HepG2 (cell line): ENCODE results near the gene CCDC82. TPM values are rescaled to one million over a fixed set of nuclear protein-coding genes. Genes with fewer than 3 reads are reported as not detected.

Experiments used
- ARHGAP35 ChIP-seq: sonication (generic); formaldehyde crosslinking; IDR thresholded peaks from 2 replicates; pipeline ENCODE4 v1.9.0; 2022; ENCODE audit warnings: mild to moderate bottlenecking, inconsistent platforms, moderate library complexity, missing genetic modification reagents, borderline replicate concordance
- ESRRA ChIP-seq: sonication (generic); formaldehyde crosslinking; IDR thresholded peaks from 2 replicates; pipeline ENCODE4 v1.5.1; 2020; ENCODE audit warnings: mild to moderate bottlenecking, low read depth, missing genetic modification reagents
- FOXK2 ChIP-seq: fragments of 450-650 bp; IDR thresholded peaks from 2 replicates; pipeline ENCODE4 v1.6.1; 2016
- KMT2A ChIP-seq: sonication (generic); formaldehyde crosslinking; IDR thresholded peaks from 2 replicates; pipeline ENCODE4 v1.4.0; 2020; ENCODE audit warnings: missing genetic modification reagents
- MEIS1 ChIP-seq: sonication (generic); formaldehyde crosslinking; IDR thresholded peaks from 2 replicates; pipeline ENCODE4 v1.9.0; 2021; ENCODE audit warnings: mild to moderate bottlenecking, missing genetic modification reagents, moderate library complexity, borderline replicate concordance
- MIER2 ChIP-seq: IDR thresholded peaks from 2 replicates; pipeline ENCODE4 v1.6.1; 2016; ENCODE audit warnings: missing biosample characterization, missing genetic modification reagents
- NR2F1 ChIP-seq, 2 experiments: fragments of 450-650 bp in 1 of 2; formaldehyde crosslinking in 1 of 2; IDR thresholded peaks; 2 replicates each; pipeline versions ENCODE4 v1.5.0 to v1.6.1; 2016 to 2020; ENCODE audit warnings: mild to moderate bottlenecking in 1 of 2, missing compliant biosample characterization in 1 of 2, missing genetic modification reagents in 1 of 2, moderate library complexity in 1 of 2
- NR2F6 ChIP-seq, 2 experiments: IDR thresholded peaks; 2 replicates each; pipeline ENCODE4 v1.6.1; 2016; ENCODE audit warnings: antibody characterized with exemption in 1 of 2, mild to moderate bottlenecking in 1 of 2
- SOX6 ChIP-seq, 2 experiments: fragments of 450-650 bp in 1 of 2; sonication (generic) in 1 of 2; formaldehyde crosslinking in 1 of 2; IDR thresholded peaks; 2 replicates each; pipeline versions ENCODE4 v1.4.0 to v1.6.1; 2017 to 2020; ENCODE audit warnings: antibody characterized with exemption in 1 of 2, mild to moderate bottlenecking in 1 of 2, missing genetic modification reagents in 1 of 2
- XRCC5 ChIP-seq: fragments of 200-400 bp; formaldehyde crosslinking; optimal IDR thresholded peaks from 2 replicates; pipeline ENCODE3; 2017; ENCODE audit warnings: mild to moderate bottlenecking, low read length
- ZNF3 ChIP-seq: IDR thresholded peaks from 2 replicates; pipeline ENCODE4 v1.7.0; 2017; ENCODE audit warnings: inconsistent platforms
- ZNF652 ChIP-seq: IDR thresholded peaks from 2 replicates; pipeline ENCODE4 v1.6.1; 2016; ENCODE audit warnings: low read depth, borderline replicate concordance
- ZNF747 ChIP-seq: sonication (generic); formaldehyde crosslinking; IDR thresholded peaks from 2 replicates; pipeline ENCODE4 v1.8.1; 2023; ENCODE audit warnings: missing genetic modification reagents, mild to moderate bottlenecking, borderline replicate concordance
- polyA plus RNA-seq, 8 experiments: library from polyadenylated mRNA; depleted of rRNA in 3 of 8; stranded (reverse) in 7 of 8; unstranded in 1 of 8; fragments of >200 nt; fragmentation: Illumina TruSeq in 4 of 8; extraction: Trizol in 4 of 8; gene quantifications; 2 replicates each; pipeline versions ENCODE4 v1.2.1 to v1.2.3, GENCODE V29; 2011 to 2016; ENCODE audit warnings: low read depth in 4 of 8, missing spikeins in 1 of 8, mixed read lengths in 1 of 8; ENCODE audit not compliant: insufficient read depth in 1 of 8
- total RNA-seq, 5 experiments: library from RNA; depleted of rRNA; stranded (reverse); fragments of >200 nt; fragmentation: Illumina TruSeq; extraction: Trizol; gene quantifications; 2 replicates each; pipeline ENCODE4 v1.2.3, GENCODE V29; 2016; ENCODE audit warnings: low read depth in 1 of 5
- TF ChIP-seq, protein P1 (sequence below): IDR thresholded peaks from 2 replicates; pipeline ENCODE4 v1.6.1; 2012; ENCODE audit warnings: low read depth, low read length, improper control_type of control experiment
- TF ChIP-seq, protein P2 (sequence below): sonication (generic); IDR thresholded peaks from 2 replicates; pipeline ENCODE4 v1.6.1; 2016; ENCODE audit warnings: low read depth, borderline replicate concordance
- TF ChIP-seq, protein P3 (sequence below): sonication (generic); formaldehyde crosslinking; IDR thresholded peaks from 2 replicates; pipeline ENCODE4 v1.4.0; 2020; ENCODE audit warnings: missing genetic modification reagents, low read depth, mild to moderate bottlenecking, borderline replicate concordance
- TF ChIP-seq, protein P4 (sequence below): sonication (generic); formaldehyde crosslinking; IDR thresholded peaks from 2 replicates; pipeline ENCODE4 v1.4.0; 2020; ENCODE audit warnings: missing genetic modification reagents
- TF ChIP-seq, protein P5 (sequence below): IDR thresholded peaks from 2 replicates; pipeline ENCODE4 v1.6.1; 2016; ENCODE audit warnings: missing genetic modification reagents, missing compliant biosample characterization
- TF ChIP-seq, protein P6 (sequence below): sonication (generic); formaldehyde crosslinking; IDR thresholded peaks from 2 replicates; pipeline ENCODE4 v1.4.0; 2020; ENCODE audit warnings: missing genetic modification reagents, mild to moderate bottlenecking, borderline replicate concordance

CCDC82 gene
- total and polyA plus RNA-seq, 2 of the 13 experiments (the other 11 are each of a cell fraction or from before 2014, with no cell fraction given): 19.7 to 25.7 TPM

DNA sequence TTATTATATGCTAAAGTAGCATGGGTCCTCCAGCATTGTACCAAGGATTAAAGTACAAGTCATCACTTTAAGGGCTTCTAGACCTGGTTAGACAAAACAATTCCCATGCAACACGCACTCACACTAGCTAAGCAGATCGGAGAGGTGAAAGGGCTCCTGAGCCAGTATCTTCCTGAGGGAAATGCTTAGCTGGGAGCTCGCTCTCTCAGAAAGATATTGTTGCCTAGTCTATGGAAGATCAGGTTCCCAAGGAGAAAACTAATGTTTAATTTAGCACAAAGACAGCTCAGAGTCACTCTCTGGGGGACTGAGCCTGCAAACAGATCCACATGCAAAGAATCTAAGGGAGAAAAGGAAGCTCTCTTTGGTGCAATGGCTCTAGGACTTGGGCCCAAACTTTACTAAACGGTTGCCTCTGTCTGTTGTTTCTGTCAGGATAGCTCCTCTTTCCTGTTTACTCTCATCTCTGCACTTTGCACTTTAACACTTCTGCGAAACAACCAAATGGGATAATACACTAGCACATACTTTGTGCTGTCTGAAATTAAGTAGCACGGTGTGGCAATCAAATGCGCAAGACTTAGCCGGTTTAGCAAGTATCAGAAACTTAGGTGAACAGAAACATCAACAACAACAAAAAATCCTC lies 57.5 kb downstream of the CCDC82 start (continued):
- TF ChIP-seq, protein P1, sequence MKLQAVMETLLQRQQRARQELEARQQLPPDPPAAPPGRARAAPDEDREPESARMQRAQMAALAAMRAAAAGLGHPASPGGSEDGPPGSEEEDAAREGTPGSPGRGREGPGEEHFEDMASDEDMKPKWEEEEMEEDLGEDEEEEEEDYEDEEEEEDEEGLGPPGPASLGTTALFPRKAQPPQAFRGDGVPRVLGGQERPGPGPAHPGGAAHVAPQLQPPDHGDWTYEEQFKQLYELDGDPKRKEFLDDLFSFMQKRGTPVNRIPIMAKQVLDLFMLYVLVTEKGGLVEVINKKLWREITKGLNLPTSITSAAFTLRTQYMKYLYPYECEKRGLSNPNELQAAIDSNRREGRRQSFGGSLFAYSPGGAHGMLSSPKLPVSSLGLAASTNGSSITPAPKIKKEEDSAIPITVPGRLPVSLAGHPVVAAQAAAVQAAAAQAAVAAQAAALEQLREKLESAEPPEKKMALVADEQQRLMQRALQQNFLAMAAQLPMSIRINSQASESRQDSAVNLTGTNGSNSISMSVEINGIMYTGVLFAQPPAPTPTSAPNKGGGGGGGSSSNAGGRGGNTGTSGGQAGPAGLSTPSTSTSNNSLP: peak; percentile 73
- TF ChIP-seq, protein P2, sequence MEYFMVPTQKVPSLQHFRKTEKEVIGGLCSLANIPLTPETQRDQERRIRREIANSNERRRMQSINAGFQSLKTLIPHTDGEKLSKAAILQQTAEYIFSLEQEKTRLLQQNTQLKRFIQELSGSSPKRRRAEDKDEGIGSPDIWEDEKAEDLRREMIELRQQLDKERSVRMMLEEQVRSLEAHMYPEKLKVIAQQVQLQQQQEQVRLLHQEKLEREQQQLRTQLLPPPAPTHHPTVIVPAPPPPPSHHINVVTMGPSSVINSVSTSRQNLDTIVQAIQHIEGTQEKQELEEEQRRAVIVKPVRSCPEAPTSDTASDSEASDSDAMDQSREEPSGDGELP: peak; percentile 15; the same call in 1 of the 2 replicates
- TF ChIP-seq ZNF747 (CRISPR knock-in tag): no peak
- TF ChIP-seq, protein P3, sequence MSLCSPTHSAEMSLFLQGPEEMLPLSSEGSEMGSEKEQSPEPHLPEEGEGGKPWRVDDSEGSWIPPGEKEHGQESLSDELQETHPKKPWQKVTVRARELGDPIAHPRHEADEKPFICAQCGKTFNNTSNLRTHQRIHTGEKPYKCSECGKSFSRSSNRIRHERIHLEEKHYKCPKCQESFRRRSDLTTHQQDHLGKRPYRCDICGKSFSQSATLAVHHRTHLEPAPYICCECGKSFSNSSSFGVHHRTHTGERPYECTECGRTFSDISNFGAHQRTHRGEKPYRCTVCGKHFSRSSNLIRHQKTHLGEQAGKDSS (CRISPR knock-in tag): peak; percentile 63; the same call in 1 of the 2 replicates
- TF ChIP-seq, protein P4, sequence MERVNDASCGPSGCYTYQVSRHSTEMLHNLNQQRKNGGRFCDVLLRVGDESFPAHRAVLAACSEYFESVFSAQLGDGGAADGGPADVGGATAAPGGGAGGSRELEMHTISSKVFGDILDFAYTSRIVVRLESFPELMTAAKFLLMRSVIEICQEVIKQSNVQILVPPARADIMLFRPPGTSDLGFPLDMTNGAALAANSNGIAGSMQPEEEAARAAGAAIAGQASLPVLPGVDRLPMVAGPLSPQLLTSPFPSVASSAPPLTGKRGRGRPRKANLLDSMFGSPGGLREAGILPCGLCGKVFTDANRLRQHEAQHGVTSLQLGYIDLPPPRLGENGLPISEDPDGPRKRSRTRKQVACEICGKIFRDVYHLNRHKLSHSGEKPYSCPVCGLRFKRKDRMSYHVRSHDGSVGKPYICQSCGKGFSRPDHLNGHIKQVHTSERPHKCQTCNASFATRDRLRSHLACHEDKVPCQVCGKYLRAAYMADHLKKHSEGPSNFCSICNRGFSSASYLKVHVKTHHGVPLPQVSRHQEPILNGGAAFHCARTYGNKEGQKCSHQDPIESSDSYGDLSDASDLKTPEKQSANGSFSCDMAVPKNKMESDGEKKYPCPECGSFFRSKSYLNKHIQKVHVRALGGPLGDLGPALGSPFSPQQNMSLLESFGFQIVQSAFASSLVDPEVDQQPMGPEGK: 0 out of 2 replicates have a peak, but pooled peaks have one; percentile 19
- no peak for TF ChIP-seq NR2F1 (CRISPR knock-in tag; IDR thresholded peaks at IDR 0.05)
- TF ChIP-seq SOX6 (IDR thresholded peaks at IDR 0.05): no peak
- peak; percentile 90 for TF ChIP-seq SOX6 (CRISPR knock-in tag; IDR thresholded peaks at IDR 0.05)
- TF ChIP-seq NR2F6 (IDR thresholded peaks at IDR 0.05): no peak
- peak; percentile 31; the same call in 1 of the 2 replicates for TF ChIP-seq NR2F6 (CRISPR knock-in tag; IDR thresholded peaks at IDR 0.05)
- TF ChIP-seq ESRRA (CRISPR knock-in tag): 0 out of 2 replicates have a peak, but pooled peaks have one; percentile 20
- 0 out of 2 replicates have a peak, but pooled peaks have one; percentile 38 for TF ChIP-seq MEIS1 (CRISPR knock-in tag)
- peak; percentile 25; the same call in 1 of the 2 replicates for TF ChIP-seq ZNF652 (CRISPR knock-in tag)
- no peak for TF ChIP-seq MIER2
- TF ChIP-seq KMT2A (CRISPR knock-in tag): peak; percentile 21; the same call in 1 of the 2 replicates
- TF ChIP-seq ZNF3: 0 out of 2 replicates have a peak, but pooled peaks have one; percentile 42
- peak; percentile 78 for TF ChIP-seq FOXK2
- TF ChIP-seq ARHGAP35 (CRISPR knock-in tag): no peak
- no peak for TF ChIP-seq XRCC5
- TF ChIP-seq, protein P5, sequence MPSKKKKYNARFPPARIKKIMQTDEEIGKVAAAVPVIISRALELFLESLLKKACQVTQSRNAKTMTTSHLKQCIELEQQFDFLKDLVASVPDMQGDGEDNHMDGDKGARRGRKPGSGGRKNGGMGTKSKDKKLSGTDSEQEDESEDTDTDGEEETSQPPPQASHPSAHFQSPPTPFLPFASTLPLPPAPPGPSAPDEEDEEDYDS: peak; percentile 10; the same call in 1 of the 2 replicates
- TF ChIP-seq, protein P6, sequence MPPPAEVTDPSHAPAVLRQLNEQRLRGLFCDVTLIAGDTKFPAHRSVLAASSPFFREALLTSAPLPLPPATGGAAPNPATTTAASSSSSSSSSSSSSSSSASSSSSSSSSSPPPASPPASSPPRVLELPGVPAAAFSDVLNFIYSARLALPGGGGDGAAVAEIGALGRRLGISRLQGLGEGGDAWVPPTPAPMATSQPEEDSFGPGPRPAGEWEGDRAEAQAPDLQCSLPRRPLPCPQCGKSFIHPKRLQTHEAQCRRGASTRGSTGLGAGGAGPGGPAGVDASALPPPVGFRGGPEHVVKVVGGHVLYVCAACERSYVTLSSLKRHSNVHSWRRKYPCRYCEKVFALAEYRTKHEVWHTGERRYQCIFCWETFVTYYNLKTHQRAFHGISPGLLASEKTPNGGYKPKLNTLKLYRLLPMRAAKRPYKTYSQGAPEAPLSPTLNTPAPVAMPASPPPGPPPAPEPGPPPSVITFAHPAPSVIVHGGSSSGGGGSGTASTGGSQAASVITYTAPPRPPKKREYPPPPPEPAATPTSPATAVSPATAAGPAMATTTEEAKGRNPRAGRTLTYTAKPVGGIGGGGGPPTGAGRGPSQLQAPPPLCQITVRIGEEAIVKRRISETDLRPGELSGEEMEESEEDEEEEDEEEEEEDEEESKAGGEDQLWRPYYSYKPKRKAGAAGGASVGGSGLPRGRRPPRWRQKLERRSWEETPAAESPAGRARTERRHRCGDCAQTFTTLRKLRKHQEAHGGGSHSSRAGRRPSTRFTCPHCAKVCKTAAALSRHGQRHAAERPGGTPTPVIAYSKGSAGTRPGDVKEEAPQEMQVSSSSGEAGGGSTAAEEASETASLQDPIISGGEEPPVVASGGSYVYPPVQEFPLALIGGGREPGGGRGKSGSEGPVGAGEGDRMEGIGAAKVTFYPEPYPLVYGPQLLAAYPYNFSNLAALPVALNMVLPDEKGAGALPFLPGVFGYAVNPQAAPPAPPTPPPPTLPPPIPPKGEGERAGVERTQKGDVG: no peak
